Keratinocyte (primary cell): ENCODE measurements around the gene HCRTR1. TPM values are rescaled to one million over a fixed set of nuclear protein-coding genes. Genes with fewer than 3 reads are reported as not detected.
A peak's percentile ranks its signal among the peaks of the same experiment; 100 is the strongest.

ENCODE experiments used
- DNase-seq: peaks from one replicate; pipeline ENCODE4 v3.0.0-alpha.2; 2011; ENCODE audit warnings: low read depth, missing footprints, low spot score
- FAIRE-seq: peaks from 2 replicates; lab custom pipeline; 2011; peaks lifted over from hg19 to GRCh38; lab: Jason Lieb, UNC
- H2AFZ ChIP-seq: 2 replicates; pipeline ENCODE4 v1.6.0; 2012; ENCODE audit warnings: low read length, control low read depth, inconsistent platforms; ENCODE audit not compliant: control insufficient read depth
- H3K27ac ChIP-seq: 2 replicates; pipeline ENCODE4 v1.5.1; 2011; ENCODE audit warnings: low read length; ENCODE audit not compliant: control insufficient read depth, insufficient read depth
- H3K27me3 ChIP-seq: 3 replicates; pipeline ENCODE4 v1.6.0; 2011; ENCODE audit warnings: low read length; ENCODE audit not compliant: control insufficient read depth, insufficient read depth; ENCODE audit errors: extremely low read depth
- H3K36me3 ChIP-seq, 2 experiments: 2 replicates in 1 of 2; 3 replicates in 1 of 2; pipeline ENCODE4 v1.5.1; 2011; ENCODE audit warnings: low read length in 2 of 2, mild to moderate bottlenecking in 1 of 2; ENCODE audit not compliant: control insufficient read depth in 2 of 2, insufficient read depth in 2 of 2; ENCODE audit errors: extremely low read depth in 1 of 2
- H3K4me1 ChIP-seq: 3 replicates; pipeline ENCODE4 v1.5.1; 2011; ENCODE audit warnings: low read length; ENCODE audit not compliant: control insufficient read depth, insufficient read depth; ENCODE audit errors: extremely low read depth
- H3K4me2 ChIP-seq: 3 replicates; pipeline ENCODE4 v1.6.0; 2011; ENCODE audit warnings: low read depth, low read length; ENCODE audit not compliant: control insufficient read depth, insufficient read depth; ENCODE audit errors: extremely low read depth
- H3K4me3 ChIP-seq, 3 experiments: fragments of 200-600 bp in 1 of 3; sonication (generic) in 1 of 3; 2 replicates in 2 of 3; 3 replicates in 1 of 3; pipeline ENCODE4 v1.5.1; 2011 to 2016; ENCODE audit warnings: low read length in 3 of 3, mild to moderate bottlenecking in 3 of 3, control low read depth in 2 of 3, inconsistent platforms in 1 of 3, low read depth in 1 of 3, mixed read lengths in 1 of 3, mixed run types in 1 of 3, moderate library complexity in 1 of 3; ENCODE audit not compliant: control insufficient read depth in 2 of 3, insufficient read depth in 2 of 3; ENCODE audit errors: extremely low read depth in 1 of 3
- H3K79me2 ChIP-seq: 2 replicates; pipeline ENCODE4 v1.6.0; 2012; ENCODE audit warnings: low read length; ENCODE audit not compliant: control insufficient read depth, insufficient read depth
- H3K9ac ChIP-seq: 3 replicates; pipeline ENCODE4 v1.6.0; 2011; ENCODE audit warnings: low read length; ENCODE audit not compliant: control insufficient read depth, insufficient read depth; ENCODE audit errors: extremely low read depth
- H3K9me1 ChIP-seq: 3 replicates; pipeline ENCODE4 v1.6.0; 2011; ENCODE audit warnings: low read length; ENCODE audit not compliant: control insufficient read depth, insufficient read depth; ENCODE audit errors: extremely low read depth
- H3K9me3 ChIP-seq: 2 replicates; pipeline ENCODE4 v1.5.1; 2012; ENCODE audit warnings: low read depth, low read length; ENCODE audit not compliant: control insufficient read depth
- H4K20me1 ChIP-seq: 3 replicates; pipeline ENCODE4 v1.6.0; 2011; ENCODE audit warnings: low read length; ENCODE audit not compliant: control insufficient read depth, insufficient read depth; ENCODE audit errors: extremely low read depth
- CTCF ChIP-seq, 3 experiments: IDR thresholded peaks in 1 of 3; conservative IDR thresholded peaks in 1 of 3; optimal IDR thresholded peaks in 1 of 3; 2 replicates in 2 of 3; 3 replicates in 1 of 3; pipeline versions ENCODE3 to v1.5.1; 2011; ENCODE audit warnings: low read length in 3 of 3, mild to moderate bottlenecking in 3 of 3, moderate library complexity in 2 of 3, control low read depth in 1 of 3, inconsistent platforms in 1 of 3; ENCODE audit not compliant: insufficient read depth in 2 of 3; ENCODE audit errors: extremely low read depth in 1 of 3
- EZH2 ChIP-seq: IDR thresholded peaks from one replicate; pipeline ENCODE4 v1.6.1; 2012; ENCODE audit warnings: inconsistent platforms, mild to moderate bottlenecking, low read length, moderate library complexity
- dilution Hi-C: fragments of 300-500 bp; cut with MboI; formaldehyde crosslinking; loops from one replicate; pipeline ENCODE4 v1.7.0; 2020; ENCODE audit warnings: low sequenced_read_pairs; ENCODE audit not compliant: extremely low pct_ligation_motif_present
- polyA plus RNA-seq, 5 experiments: library from polyadenylated mRNA; depleted of rRNA in 3 of 5; stranded (reverse) in 3 of 5; stranded (forward) in 1 of 5; unstranded in 1 of 5; fragments of >200 nt; gene quantifications; 1 replicate in 1 of 5; 2 replicates in 3 of 5; 3 replicates in 1 of 5; pipeline versions ENCODE4 v1.2.1 to v1.2.3, GENCODE V29; 2011 to 2012; ENCODE audit warnings: missing spikeins in 2 of 5, low read depth in 1 of 5, low replicate concordance in 1 of 5

The HCRTR1 gene
- polyA plus RNA-seq, 1 donor (not counting 4 experiments of a cell fraction or from before 2014, with no cell fraction given) = not detected

DNA sequence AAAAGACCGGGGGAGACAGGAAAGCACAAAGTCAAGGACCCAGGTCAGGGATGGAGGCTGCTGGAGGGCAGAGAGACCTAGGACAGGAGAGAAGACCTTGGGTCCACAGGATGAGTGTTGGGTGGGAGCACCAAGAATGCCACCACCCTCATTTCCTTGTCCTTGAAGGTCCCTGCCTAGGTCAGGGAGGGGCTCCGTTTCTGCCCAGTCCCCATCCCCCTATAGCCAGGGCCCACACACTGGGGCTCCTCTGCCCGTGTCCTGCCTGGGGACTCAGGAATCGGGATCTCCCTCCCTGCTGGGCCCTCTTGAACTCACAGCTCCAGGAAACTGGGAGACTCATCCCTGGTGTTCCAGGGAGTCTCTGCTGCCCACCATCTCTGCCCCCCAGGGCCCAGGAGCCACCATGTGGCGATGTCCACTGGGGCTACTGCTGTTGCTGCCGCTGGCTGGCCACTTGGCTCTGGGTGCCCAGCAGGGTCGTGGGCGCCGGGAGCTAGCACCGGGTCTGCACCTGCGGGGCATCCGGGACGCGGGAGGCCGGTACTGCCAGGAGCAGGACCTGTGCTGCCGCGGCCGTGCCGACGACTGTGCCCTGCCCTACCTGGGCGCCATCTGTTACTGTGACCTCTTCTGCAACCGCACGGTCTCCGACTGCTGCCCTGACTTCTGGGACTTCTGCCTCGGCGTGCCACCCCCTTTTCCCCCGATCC lies 40.6 kb upstream of the HCRTR1 start:
- H3K79me2 ChIP-seq = peaks cover 47% of the 10 kb centered on the region

DNA sequence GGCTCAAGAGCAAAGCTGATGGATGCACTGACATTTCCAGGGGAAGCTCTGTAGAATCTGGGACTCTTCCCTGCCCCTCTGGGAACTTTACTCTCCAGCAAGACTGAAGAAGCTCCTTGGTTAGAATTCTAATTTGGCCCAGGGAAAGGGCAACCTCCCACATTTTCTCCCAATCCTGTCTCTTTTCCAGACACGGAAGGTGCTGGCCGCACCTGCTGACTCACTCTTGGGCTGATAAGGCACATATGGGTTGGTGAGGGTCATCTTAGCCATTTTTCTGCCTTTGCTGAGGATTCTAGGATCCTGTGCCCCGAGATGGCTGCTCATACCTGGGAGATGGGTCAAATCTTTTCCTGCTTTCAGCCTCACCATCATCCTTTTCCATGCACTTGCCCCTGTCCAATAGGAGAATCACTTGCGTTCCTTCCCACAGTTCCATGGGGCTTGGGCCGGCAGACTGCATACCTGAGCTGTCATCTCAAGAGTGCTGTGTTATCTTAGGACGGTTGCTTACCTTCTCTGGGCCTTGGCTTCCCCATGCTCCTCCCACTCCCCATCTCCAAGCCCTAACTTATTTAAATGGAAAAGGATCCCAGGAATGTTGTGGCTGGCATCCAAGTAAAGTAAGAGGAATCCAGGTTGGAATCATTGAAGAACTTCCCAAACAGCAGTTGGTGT lies 39.8 kb upstream of the HCRTR1 start:
- H3K4me3 ChIP-seq = peak overlapping the region; percentile 73 to 99 (median 88)
- dilution Hi-C loops = no loop called here
- TF ChIP-seq EZH2 = no peak
- no peak for TF ChIP-seq CTCF (optimal IDR thresholded peaks at IDR 0.05 in 1 of 3, IDR thresholded peaks at IDR 0.05 in 1 of 3, conservative IDR thresholded peaks at IDR 0.05 in 1 of 3; ENCODE audit: extremely low read depth in 1 of 3, insufficient read depth in 2 of 3, low read length in 3 of 3)
- H3K4me1 ChIP-seq = peaks cover 74% of the 10 kb centered on the region
- H3K4me2 ChIP-seq = peak overlapping the region; percentile 87
- H3K9me3 ChIP-seq = no peaks in the 10 kb centered on the region
- H3K27ac ChIP-seq = peak overlapping the region; percentile 94
- FAIRE-seq (peak; percentile 85), DNase-seq (no peak)
- peaks cover 26% of the 10 kb centered on the region for H4K20me1 ChIP-seq
- H3K9me1 ChIP-seq = peaks cover 3% of the 10 kb centered on the region
- peaks cover 18 to 19% of the 10 kb centered on the region in 2 experiments for H3K36me3 ChIP-seq
- H3K27me3 ChIP-seq = no peaks in the 10 kb centered on the region
- peaks cover 54% of the 10 kb centered on the region for H3K79me2 ChIP-seq
- no peak overlapping the region for H2AFZ ChIP-seq
- peak overlapping the region; percentile 91 for H3K9ac ChIP-seq

More for the DNA sequence above, 40.6 kb upstream of the HCRTR1 start:
- no peak for FAIRE-seq
- dilution Hi-C loops = no loop called here
- DNase-seq = no peak
- H3K27me3 ChIP-seq = no peaks in the 10 kb centered on the region
- peaks cover 72% of the 10 kb centered on the region for H3K4me1 ChIP-seq
- H3K9me3 ChIP-seq = no peaks in the 10 kb centered on the region
- peaks cover 3% of the 10 kb centered on the region for H3K9me1 ChIP-seq
- H3K27ac ChIP-seq = peak overlapping the region; percentile 94
- TF ChIP-seq CTCF (optimal IDR thresholded peaks at IDR 0.05 in 1 of 3, IDR thresholded peaks at IDR 0.05 in 1 of 3, conservative IDR thresholded peaks at IDR 0.05 in 1 of 3; ENCODE audit: extremely low read depth in 1 of 3, insufficient read depth in 2 of 3, low read length in 3 of 3) (no peak), EZH2 (no peak)
- H3K4me2 ChIP-seq = peak overlapping the region; percentile 87
- peak overlapping the region; percentile 91 for H3K9ac ChIP-seq
- no peak overlapping the region for H2AFZ ChIP-seq
- peaks cover 13 to 15% of the 10 kb centered on the region in 2 experiments for H3K36me3 ChIP-seq
- peaks cover 21% of the 10 kb centered on the region for H4K20me1 ChIP-seq
- H3K4me3 ChIP-seq = peak overlapping the region; percentile 73 to 99 (median 88)
